ENCODE data around the gene CFAP77. TPM values are rescaled to one million over a fixed set of nuclear protein-coding genes. Genes with fewer than 3 reads are reported as not detected.

Gene CFAP77
- total RNA-seq, 1 donor from 2014 or later, result not detected

DNA sequence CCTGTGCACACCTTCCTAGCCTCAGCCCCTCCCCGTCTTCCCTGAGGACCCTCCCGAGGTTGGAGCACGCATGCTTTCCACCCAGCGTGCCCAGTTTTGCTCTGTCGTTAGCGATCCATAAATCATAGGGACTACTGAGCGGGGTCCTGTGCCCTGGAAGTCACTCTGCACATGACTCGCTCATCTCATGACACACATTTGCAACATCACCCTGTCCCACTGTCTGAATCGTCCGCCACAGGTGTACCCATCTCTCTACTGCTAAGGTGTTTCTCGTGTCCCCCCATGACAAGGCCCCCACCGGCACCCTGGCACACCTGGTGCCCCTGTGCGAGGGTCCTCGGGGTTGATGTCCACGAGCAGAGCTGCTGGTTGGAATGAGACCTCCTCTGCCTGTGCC lies 103.4 kb downstream of the CFAP77 start:
- DNase-seq (ENCODE audit: extremely low spot score in 2 of 2), result no peak
- TF ChIP-seq POLR2A (IDR thresholded peaks at IDR 0.05) (no peak), POLR2AphosphoS5 (IDR thresholded peaks at IDR 0.05; ENCODE audit: insufficient read depth in 1 of 2, low read depth in 1 of 2) (no peak)
- TF ChIP-seq, protein P1, sequence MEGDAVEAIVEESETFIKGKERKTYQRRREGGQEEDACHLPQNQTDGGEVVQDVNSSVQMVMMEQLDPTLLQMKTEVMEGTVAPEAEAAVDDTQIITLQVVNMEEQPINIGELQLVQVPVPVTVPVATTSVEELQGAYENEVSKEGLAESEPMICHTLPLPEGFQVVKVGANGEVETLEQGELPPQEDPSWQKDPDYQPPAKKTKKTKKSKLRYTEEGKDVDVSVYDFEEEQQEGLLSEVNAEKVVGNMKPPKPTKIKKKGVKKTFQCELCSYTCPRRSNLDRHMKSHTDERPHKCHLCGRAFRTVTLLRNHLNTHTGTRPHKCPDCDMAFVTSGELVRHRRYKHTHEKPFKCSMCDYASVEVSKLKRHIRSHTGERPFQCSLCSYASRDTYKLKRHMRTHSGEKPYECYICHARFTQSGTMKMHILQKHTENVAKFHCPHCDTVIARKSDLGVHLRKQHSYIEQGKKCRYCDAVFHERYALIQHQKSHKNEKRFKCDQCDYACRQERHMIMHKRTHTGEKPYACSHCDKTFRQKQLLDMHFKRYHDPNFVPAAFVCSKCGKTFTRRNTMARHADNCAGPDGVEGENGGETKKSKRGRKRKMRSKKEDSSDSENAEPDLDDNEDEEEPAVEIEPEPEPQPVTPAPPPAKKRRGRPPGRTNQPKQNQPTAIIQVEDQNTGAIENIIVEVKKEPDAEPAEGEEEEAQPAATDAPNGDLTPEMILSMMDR (IDR thresholded peaks at IDR 0.05), result no peak
- Histone ChIP-seq H3K4me3 (no peak overlapping the region), H3K36me3 (no peaks in the 10 kb centered on the region), H3K4me1 (no peaks in the 10 kb centered on the region), H3K9me3 (no peaks in the 10 kb centered on the region), H3K27me3 (no peaks in the 10 kb centered on the region), H3K27ac (no peak overlapping the region)
- intact Hi-C loops (cut with DNase I), result no loop called here

DNA sequence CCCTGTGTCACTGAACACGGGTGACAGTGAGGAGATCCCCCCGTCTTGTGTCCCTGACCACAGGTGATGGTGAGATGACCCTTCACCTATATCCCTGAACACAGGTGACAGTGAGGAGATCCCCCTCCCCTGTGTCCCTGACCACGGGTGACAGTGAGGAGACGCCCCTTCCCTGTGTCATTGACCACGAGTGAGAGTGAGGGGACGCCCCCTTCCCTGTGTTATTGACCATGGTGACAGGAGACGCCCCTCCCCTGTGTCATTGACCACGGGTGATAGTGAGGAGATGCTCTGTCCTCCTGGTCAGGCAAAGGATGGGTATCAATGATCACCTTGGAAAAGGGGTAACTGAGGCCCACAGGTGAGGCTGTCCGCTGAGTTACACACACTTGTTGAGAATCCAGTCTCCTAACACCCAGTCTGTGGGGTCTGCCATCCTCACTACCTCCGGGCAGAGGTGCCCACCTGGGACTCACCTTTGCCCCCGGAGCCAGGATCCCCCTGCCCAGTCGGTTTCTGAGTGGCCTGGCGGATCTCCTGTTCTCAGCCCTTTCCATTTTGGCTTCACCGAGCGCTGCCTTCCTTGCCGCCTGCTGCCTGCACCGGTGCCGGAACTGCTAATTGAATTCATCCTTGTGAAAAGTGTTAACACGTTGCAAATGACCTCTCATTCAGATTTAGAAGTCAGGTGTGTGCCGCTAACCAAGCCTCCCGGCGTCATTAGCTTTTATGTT lies 104.2 kb downstream of the CFAP77 start:
- no peak for TF ChIP-seq POLR2AphosphoS5 (IDR thresholded peaks at IDR 0.05; ENCODE audit: insufficient read depth in 1 of 2, low read depth in 1 of 2)
- TF ChIP-seq, protein P1 (IDR thresholded peaks at IDR 0.05), result no peak
- no peak for TF ChIP-seq POLR2A (IDR thresholded peaks at IDR 0.05)

DNA sequence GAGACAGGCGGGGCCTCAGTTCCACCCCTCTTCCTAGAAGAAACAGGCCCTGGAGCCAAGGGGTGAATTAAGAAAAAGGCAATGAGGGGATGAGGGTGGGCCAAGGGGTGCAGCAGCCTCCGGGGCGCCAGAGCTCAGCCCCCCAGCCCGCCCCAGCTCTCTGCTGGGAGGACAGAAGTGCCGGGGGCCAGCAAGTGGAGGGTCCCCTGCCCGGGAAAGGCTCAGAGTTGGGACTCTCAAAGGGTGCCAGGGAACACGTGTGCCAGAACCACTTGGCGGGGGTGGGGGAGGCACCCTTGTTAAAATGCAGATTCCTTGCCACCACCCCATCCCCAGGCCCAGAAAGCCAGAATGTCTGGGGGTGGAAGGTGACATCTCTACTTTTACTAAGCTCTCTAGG lies 104.8 kb downstream of the CFAP77 start:
- intact Hi-C loops (cut with DNase I), result no loop called here
- Histone ChIP-seq H3K4me3 (no peak overlapping the region), H3K4me1 (no peaks in the 10 kb centered on the region), H3K27ac (no peak overlapping the region), H3K9me3 (no peaks in the 10 kb centered on the region), H3K27me3 (no peaks in the 10 kb centered on the region), H3K36me3 (no peaks in the 10 kb centered on the region)
- TF ChIP-seq POLR2AphosphoS5 (IDR thresholded peaks at IDR 0.05; ENCODE audit: insufficient read depth in 1 of 2, low read depth in 1 of 2) (no peak), POLR2A (IDR thresholded peaks at IDR 0.05) (no peak)
- TF ChIP-seq, protein P1 (IDR thresholded peaks at IDR 0.05), result no peak
- no peak for DNase-seq (ENCODE audit: extremely low spot score in 2 of 2)

More for the DNA sequence above, 104.2 kb downstream of the CFAP77 start:
- no peaks in the 10 kb centered on the region for H3K36me3 ChIP-seq
- no peak overlapping the region for H3K4me3 ChIP-seq
- no peaks in the 10 kb centered on the region for H3K27me3 ChIP-seq
- H3K4me1 ChIP-seq, result no peaks in the 10 kb centered on the region
- intact Hi-C loops (cut with DNase I), result no loop called here
- H3K27ac ChIP-seq, result no peak overlapping the region
- H3K9me3 ChIP-seq, result no peaks in the 10 kb centered on the region
- no peak for DNase-seq (ENCODE audit: extremely low spot score in 2 of 2)

DNA sequence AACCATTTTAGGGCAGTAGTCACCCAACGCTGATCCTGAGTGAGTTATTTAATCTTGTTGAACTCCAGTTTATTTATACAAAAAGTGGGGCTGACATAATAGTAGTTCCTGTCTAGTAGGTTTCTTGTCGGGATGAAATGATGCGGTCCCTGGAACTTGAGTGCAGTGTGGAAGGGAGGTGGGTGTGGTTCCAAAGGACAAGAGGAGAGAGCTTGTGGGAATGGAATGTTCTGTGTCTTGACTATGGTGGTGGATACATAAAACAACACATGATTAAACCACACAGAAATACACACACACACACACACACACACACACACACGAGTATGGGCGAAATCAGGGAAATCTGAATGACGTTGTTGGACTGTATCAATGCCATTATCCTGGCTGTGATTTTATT lies 106.3 kb downstream of the CFAP77 start:
- no peaks in the 10 kb centered on the region for H3K36me3 ChIP-seq
- intact Hi-C loops (cut with DNase I), result no loop called here
- H3K27ac ChIP-seq, result no peak overlapping the region
- TF ChIP-seq POLR2AphosphoS5 (IDR thresholded peaks at IDR 0.05; ENCODE audit: insufficient read depth in 1 of 2, low read depth in 1 of 2), result no peak
- TF ChIP-seq, protein P1 (IDR thresholded peaks at IDR 0.05), result no peak
- no peak for TF ChIP-seq POLR2A (IDR thresholded peaks at IDR 0.05)
- no peak for DNase-seq (ENCODE audit: extremely low spot score in 2 of 2)
- no peaks in the 10 kb centered on the region for H3K27me3 ChIP-seq
- no peaks in the 10 kb centered on the region for H3K4me1 ChIP-seq
- no peak overlapping the region for H3K4me3 ChIP-seq
- no peaks in the 10 kb centered on the region for H3K9me3 ChIP-seq

DNA sequence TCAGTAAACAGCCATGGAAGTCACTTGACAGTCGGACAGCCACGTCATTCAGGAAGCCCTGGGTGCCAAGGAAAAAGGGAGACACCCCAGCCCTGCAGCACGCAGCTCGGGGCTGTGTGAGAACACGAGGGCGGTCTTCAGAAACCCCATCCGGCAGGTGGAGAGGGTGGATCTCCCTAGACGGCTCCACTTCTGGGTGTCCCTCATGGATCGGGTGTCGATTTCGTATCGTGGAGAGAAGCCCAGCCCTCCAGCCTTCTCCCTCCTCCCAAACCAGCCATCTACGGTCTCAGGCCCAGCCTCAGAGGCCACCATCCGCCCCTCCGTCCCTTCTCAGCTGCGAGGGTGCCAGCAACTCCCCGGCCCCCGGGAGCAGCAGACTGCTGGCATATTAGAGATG lies 106.9 kb downstream of the CFAP77 start:
- Histone ChIP-seq H3K4me1 (no peaks in the 10 kb centered on the region), H3K27me3 (no peaks in the 10 kb centered on the region), H3K4me3 (no peak overlapping the region), H3K9me3 (no peaks in the 10 kb centered on the region), H3K27ac (no peak overlapping the region), H3K36me3 (no peaks in the 10 kb centered on the region)
- intact Hi-C loops (cut with DNase I), result no loop called here
- TF ChIP-seq, protein P1 (IDR thresholded peaks at IDR 0.05), result no peak
- TF ChIP-seq POLR2A (IDR thresholded peaks at IDR 0.05) (no peak), POLR2AphosphoS5 (IDR thresholded peaks at IDR 0.05; ENCODE audit: insufficient read depth in 1 of 2, low read depth in 1 of 2) (no peak)
- DNase-seq (ENCODE audit: extremely low spot score in 2 of 2), result no peak
